ENCODE measurements around the gene WNT9B. TPM values are rescaled to one million over a fixed set of nuclear protein-coding genes. Genes with fewer than 3 reads are reported as not detected.

WNT9B gene
- total RNA-seq, 1 experiment from 2014 or later = not detected

DNA sequence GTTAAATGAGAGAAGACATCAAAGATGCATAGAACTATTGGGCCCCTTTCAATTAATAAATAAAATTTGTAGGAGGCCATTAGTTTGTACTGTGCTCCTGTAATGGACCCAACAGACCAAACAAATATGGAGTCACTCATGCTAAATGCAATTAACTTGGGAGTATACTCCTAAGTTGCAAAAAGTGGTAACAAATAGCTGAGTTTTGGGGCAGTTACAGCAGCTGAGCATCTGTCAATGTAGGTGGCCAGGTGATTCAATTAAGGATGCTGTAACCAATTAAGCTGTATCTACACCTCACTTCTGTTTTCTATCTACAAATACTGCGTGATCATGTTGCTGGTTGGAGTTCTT, 34.9 kb downstream of the WNT9B start:
- H3K36me3 ChIP-seq = no peaks in the 10 kb centered on the region
- H3K4me3 ChIP-seq = no peak overlapping the region
- H3K9me3 ChIP-seq (replicated peaks) = peaks cover 3% of the 10 kb centered on the region; the same call in 1 of the 2 replicates
- H3K27ac ChIP-seq = no peak overlapping the region
- H3K4me1 ChIP-seq (replicated peaks) = no peaks in the 10 kb centered on the region
- peaks cover 47% of the 10 kb centered on the region for H3K27me3 ChIP-seq (replicated peaks)
- no peak for DNase-seq (ENCODE audit: low read depth in 1 of 2, low spot score in 2 of 2)

DNA sequence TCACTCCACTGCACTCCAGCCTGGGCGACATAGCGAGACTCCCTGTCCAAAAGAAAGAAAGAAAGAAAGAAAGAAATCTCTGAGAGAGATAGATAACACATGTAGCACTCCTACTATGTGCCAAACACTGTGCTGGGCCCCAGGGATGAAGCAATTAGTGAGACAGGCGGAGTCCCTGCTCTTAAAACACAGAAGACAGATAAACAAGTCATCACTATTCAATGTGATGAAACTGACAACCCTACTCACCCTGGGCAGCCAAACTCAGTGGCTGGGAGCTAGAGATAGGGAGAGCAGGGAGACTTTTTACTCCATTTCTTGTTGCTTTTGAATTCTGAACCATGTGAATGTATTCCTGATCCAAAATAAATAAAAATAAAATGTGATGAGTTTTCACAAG, 36.3 kb downstream of the WNT9B start:
- H3K4me3 ChIP-seq = no peak overlapping the region
- DNase-seq (ENCODE audit: low read depth in 1 of 2, low spot score in 2 of 2) = no peak
- H3K9me3 ChIP-seq (replicated peaks) = peaks cover 3% of the 10 kb centered on the region; the same call in 1 of the 2 replicates
- H3K36me3 ChIP-seq = no peaks in the 10 kb centered on the region
- no peak overlapping the region for H3K27ac ChIP-seq
- peaks cover 56% of the 10 kb centered on the region for H3K27me3 ChIP-seq (replicated peaks)
- H3K4me1 ChIP-seq (replicated peaks) = no peaks in the 10 kb centered on the region

GRCh38 chr17:46888727-46889126, 37.3 kb downstream of the WNT9B start:
- peaks cover 65% of the 10 kb centered on the region for H3K27me3 ChIP-seq (replicated peaks)

DNA sequence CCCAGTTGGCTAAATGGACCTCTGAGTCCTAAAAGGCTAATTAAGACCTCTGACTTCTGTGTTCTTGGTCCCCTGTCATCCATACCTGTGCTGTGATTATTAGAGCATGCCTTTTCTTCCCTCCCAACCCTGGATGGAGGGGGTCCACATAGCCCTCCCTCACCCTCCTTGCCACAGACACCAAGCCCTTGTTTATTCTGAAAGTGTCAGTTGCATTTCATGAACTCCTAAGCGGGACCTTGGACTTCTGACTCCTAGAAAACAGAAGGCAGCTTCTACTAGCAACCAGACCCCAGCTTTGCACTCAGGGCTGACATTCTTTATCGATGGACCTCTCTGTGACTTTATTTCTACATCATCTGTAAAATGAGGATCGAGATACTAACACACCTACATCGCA, 38.1 kb downstream of the WNT9B start:
- H3K27me3 ChIP-seq (replicated peaks) = peaks cover 73% of the 10 kb centered on the region
- H3K4me1 ChIP-seq (replicated peaks) = no peaks in the 10 kb centered on the region
- DNase-seq (ENCODE audit: low read depth in 1 of 2, low spot score in 2 of 2) = no peak
- H3K27ac ChIP-seq = no peak overlapping the region
- H3K4me3 ChIP-seq = no peak overlapping the region
- peaks cover 3% of the 10 kb centered on the region; the same call in 1 of the 2 replicates for H3K9me3 ChIP-seq (replicated peaks)
- no peaks in the 10 kb centered on the region for H3K36me3 ChIP-seq

More at GRCh38 chr17:46888727-46889126, 37.3 kb downstream of the WNT9B start:
- no peak for DNase-seq (ENCODE audit: low read depth in 1 of 2, low spot score in 2 of 2)
- no peak overlapping the region for H3K4me3 ChIP-seq
- H3K27ac ChIP-seq = no peak overlapping the region
- no peaks in the 10 kb centered on the region for H3K36me3 ChIP-seq
- H3K4me1 ChIP-seq (replicated peaks) = no peaks in the 10 kb centered on the region
- H3K9me3 ChIP-seq (replicated peaks) = peaks cover 3% of the 10 kb centered on the region; the same call in 1 of the 2 replicates

- Histone ChIP-seq H3K27ac (no peak overlapping the region), H3K9me3 (replicated peaks) (peaks cover 3% of the 10 kb centered on the region; the same call in 1 of the 2 replicates), H3K4me3 (no peak overlapping the region), H3K36me3 (no peaks in the 10 kb centered on the region), H3K4me1 (replicated peaks) (no peaks in the 10 kb centered on the region), H3K27me3 (replicated peaks) (peaks cover 77% of the 10 kb centered on the region)
- no peak for DNase-seq (ENCODE audit: low read depth in 1 of 2, low spot score in 2 of 2)
Observed at GRCh38 chr17:46889992-46890564, 38.7 kb downstream of the WNT9B start.

DNA sequence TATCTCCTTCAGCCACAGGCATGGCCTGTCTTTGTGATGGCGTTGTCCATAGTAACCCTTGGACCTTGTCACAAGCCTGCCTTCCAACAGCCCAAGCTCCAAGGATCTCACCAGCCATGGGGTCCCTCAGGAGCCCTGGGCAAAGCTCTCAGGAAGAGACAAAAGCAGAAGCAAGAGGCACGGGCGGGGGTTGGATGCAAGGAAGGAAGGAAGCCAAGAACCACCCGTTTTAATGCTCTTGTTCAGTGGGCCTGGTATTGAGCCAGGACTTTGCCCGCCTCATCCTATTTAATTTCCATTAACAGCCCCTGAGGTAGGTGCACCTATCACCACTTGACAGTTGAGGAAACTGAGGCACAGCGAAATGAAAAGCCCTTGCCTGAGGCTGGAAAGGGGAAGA, 39.3 kb downstream of the WNT9B start:
- Histone ChIP-seq H3K4me3 (no peak overlapping the region), H3K9me3 (replicated peaks) (peaks cover 3% of the 10 kb centered on the region; the same call in 1 of the 2 replicates), H3K27ac (no peak overlapping the region), H3K4me1 (replicated peaks) (no peaks in the 10 kb centered on the region), H3K27me3 (replicated peaks) (peaks cover 83% of the 10 kb centered on the region), H3K36me3 (no peaks in the 10 kb centered on the region)
- no peak for DNase-seq (ENCODE audit: low read depth in 1 of 2, low spot score in 2 of 2)

DNA sequence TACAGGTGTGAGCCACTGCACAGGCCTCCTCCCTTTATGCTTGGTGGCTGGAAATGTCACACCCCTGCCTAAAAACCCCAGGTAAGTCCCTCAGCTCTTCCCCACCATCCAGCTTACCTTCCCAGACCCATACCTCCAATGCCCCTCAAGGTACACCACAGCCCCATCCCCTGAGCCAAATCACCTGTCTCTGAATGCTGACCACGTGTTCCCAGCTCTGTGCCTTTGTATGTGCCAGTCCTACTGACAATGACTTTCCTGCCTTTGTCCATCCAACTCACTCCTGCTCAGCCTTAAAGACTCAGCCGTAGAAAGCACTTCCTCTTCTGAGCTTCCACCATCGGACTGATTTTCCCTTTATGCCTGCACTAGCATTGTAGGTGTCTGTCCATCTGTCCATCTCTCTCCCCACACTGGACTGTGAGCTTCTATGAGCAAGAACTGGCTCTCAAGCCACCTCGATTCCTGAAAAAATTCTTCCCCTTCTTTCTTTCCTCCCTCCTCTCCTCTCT, 40.9 kb downstream of the WNT9B start:
- Histone ChIP-seq H3K36me3 (no peaks in the 10 kb centered on the region), H3K27me3 (replicated peaks) (peaks cover 84% of the 10 kb centered on the region), H3K27ac (no peak overlapping the region), H3K4me1 (replicated peaks) (no peaks in the 10 kb centered on the region), H3K9me3 (replicated peaks) (peaks cover 3% of the 10 kb centered on the region; the same call in 1 of the 2 replicates), H3K4me3 (no peak overlapping the region)
- no peak for DNase-seq (ENCODE audit: low read depth in 1 of 2, low spot score in 2 of 2)

DNA sequence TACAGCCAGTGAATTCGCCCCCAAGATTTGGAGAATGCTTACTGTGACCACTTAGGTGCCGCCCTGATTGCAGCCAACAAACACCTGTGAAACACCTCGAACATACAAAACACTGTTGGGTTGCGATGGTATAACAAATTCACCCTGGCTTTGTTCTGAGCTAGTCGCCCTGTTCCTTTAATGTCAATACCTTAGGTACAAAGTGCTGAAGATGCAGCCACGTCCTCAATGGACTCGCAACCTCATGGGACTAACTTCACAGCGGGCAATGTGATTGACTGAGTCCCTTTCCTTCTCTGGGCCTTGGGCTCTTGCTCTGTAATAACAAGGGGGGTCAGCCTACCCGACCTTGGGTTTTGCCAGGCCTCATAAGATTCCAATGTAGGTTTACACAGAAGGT, 42.6 kb downstream of the WNT9B start:
- peaks cover 70% of the 10 kb centered on the region for H3K27me3 ChIP-seq (replicated peaks)

DNA sequence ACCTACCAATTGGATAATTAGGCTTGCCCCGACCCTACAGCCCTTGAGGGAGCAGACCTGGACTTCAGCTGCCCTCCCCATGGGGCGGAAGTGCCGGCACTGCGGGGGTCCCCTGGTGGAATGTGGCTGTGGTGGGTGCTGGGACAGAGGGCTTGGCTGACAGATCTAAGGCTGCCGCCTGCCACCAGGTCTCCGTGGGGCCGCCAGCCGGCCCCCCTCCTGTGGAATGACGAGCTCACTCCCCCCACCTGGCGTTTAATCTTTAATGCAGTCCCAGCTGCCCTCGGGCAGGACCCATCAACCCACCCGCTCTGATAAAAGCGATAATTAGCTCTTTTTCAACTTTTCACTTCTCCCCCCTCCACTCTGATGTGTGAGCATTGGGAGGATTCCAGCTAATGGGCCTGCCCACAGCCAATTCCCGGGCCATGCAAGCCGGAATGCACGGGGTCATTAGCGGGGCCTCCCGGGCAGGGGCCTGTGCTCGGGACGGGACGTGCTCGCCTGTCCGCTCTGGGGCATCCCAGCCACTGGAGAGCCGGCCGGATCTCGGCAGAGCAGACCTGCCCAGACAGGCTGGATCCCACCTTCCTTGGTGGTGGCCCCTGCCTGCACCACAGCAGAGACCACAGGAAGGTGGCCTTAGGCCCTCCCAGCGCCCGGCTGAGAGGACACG, 43.2 kb downstream of the WNT9B start:
- Histone ChIP-seq H3K27me3 (replicated peaks) (peaks cover 64% of the 10 kb centered on the region), H3K4me3 (no peak overlapping the region), H3K36me3 (no peaks in the 10 kb centered on the region), H3K9me3 (replicated peaks) (peaks cover 3% of the 10 kb centered on the region; the same call in 1 of the 2 replicates), H3K4me1 (replicated peaks) (no peaks in the 10 kb centered on the region), H3K27ac (no peak overlapping the region)
- no peak for DNase-seq (ENCODE audit: low read depth in 1 of 2, low spot score in 2 of 2)

More for the DNA sequence above, 42.6 kb downstream of the WNT9B start:
- no peak overlapping the region for H3K27ac ChIP-seq
- H3K4me1 ChIP-seq (replicated peaks) = no peaks in the 10 kb centered on the region
- no peaks in the 10 kb centered on the region for H3K36me3 ChIP-seq
- no peak for DNase-seq (ENCODE audit: low read depth in 1 of 2, low spot score in 2 of 2)
- H3K9me3 ChIP-seq (replicated peaks) = peaks cover 3% of the 10 kb centered on the region; the same call in 1 of the 2 replicates
- H3K4me3 ChIP-seq = no peak overlapping the region

- Histone ChIP-seq H3K27me3 (replicated peaks) (peaks cover 59% of the 10 kb centered on the region), H3K27ac (no peak overlapping the region)
Observed at GRCh38 chr17:46895171-46895570, 43.8 kb downstream of the WNT9B start.

DNA sequence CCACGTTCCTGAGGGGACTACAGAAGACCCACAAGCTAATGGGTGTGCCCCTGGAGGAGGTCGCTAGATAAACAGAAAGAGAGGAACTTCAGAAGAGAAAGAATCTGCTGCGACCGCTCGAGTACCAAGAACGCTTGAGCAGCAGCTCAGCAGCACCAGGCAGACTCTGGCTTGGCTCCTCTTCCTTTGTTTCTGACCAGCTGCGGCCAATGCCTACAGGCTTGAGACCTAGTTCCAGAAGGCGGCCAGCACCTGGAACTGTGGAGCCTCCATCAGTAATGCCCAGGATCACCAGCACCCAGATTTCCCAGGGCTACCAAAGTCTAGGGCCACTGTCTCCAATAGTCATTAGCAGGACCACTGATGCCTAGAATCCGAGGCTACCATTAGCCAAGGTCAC, 45.6 kb downstream of the WNT9B start:
- Histone ChIP-seq H3K9me3 (replicated peaks) (no peaks in the 10 kb centered on the region), H3K36me3 (no peaks in the 10 kb centered on the region), H3K27ac (no peak overlapping the region), H3K27me3 (replicated peaks) (peaks cover 57% of the 10 kb centered on the region), H3K4me1 (replicated peaks) (no peaks in the 10 kb centered on the region), H3K4me3 (no peak overlapping the region)
- no peak for DNase-seq (ENCODE audit: low read depth in 1 of 2, low spot score in 2 of 2)

More at GRCh38 chr17:46895171-46895570, 43.8 kb downstream of the WNT9B start:
- Histone ChIP-seq H3K4me3 (no peak overlapping the region), H3K36me3 (no peaks in the 10 kb centered on the region), H3K4me1 (replicated peaks) (no peaks in the 10 kb centered on the region), H3K9me3 (replicated peaks) (peaks cover 3% of the 10 kb centered on the region; the same call in 1 of the 2 replicates)
- no peak for DNase-seq (ENCODE audit: low read depth in 1 of 2, low spot score in 2 of 2)

- Histone ChIP-seq H3K36me3 (no peaks in the 10 kb centered on the region), H3K4me1 (replicated peaks) (no peaks in the 10 kb centered on the region), H3K4me3 (no peak overlapping the region), H3K9me3 (replicated peaks) (no peaks in the 10 kb centered on the region), H3K27ac (no peak overlapping the region), H3K27me3 (replicated peaks) (peaks cover 55% of the 10 kb centered on the region)
- no peak for DNase-seq (ENCODE audit: low read depth in 1 of 2, low spot score in 2 of 2)
Observed at GRCh38 chr17:46898364-46898763, 47.0 kb downstream of the WNT9B start.

DNA sequence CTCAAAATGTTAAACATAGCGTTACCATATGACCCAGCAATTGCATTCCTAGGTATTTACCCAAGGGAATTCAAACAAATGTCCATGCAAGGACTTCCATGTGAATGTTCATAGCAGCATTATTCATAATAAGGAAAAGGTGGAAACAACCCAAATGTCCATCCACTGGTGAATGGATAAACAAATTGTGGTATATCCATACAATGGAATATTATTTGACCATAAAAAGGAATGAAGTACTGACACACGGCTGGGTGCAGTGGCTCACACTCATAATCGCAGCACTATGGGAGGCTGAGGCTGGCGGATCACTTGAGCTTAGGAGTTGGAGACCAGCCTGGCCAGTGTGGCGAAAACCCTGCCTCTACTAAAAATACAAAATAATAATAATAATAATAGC, 47.5 kb downstream of the WNT9B start:
- no peak overlapping the region for H3K27ac ChIP-seq
- no peaks in the 10 kb centered on the region for H3K9me3 ChIP-seq (replicated peaks)
- no peak for DNase-seq (ENCODE audit: low read depth in 1 of 2, low spot score in 2 of 2)
- no peak overlapping the region for H3K4me3 ChIP-seq
- H3K4me1 ChIP-seq (replicated peaks) = no peaks in the 10 kb centered on the region
- H3K27me3 ChIP-seq (replicated peaks) = peaks cover 50% of the 10 kb centered on the region
- no peaks in the 10 kb centered on the region for H3K36me3 ChIP-seq

DNA sequence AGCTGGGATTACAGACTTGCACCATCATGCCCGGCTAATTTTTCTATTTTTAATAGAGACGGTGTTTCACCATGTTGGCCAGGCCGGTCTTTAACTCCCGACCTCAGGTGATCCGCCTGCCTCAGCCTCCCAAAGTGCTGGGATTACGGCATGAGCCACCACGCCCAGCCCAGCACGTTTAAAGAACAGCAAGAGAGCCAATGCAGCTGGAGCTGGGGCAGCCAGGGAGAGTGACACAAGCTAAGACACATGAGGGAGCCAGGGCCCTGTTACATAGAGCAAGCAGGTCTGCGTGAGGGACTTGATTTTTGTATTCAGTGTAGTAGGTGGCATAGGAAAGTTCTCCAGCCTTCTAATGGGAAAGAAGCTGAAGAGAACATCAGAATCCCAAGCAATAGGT, 49.9 kb downstream of the WNT9B start:
- H3K27ac ChIP-seq = no peak overlapping the region
- H3K27me3 ChIP-seq (replicated peaks) = peaks cover 33% of the 10 kb centered on the region
- H3K9me3 ChIP-seq (replicated peaks) = no peaks in the 10 kb centered on the region; the same call in 1 of the 2 replicates
- no peaks in the 10 kb centered on the region for H3K4me1 ChIP-seq (replicated peaks)
- no peak overlapping the region for H3K4me3 ChIP-seq
- H3K36me3 ChIP-seq = no peaks in the 10 kb centered on the region
- DNase-seq (ENCODE audit: low read depth in 1 of 2, low spot score in 2 of 2) = no peak

Data from SJSA1 (cell line).